Cardiac muscle cell (in vitro differentiated cells and primary cell): ENCODE data around the gene CHST12. TPM values are rescaled to one million over a fixed set of nuclear protein-coding genes. Genes with fewer than 3 reads are reported as not detected.
A peak's percentile ranks its signal among the peaks of the same experiment; 100 is the strongest.

Source experiments
- DNase-seq, 2 donors: peaks; one replicate each; pipeline versions ENCODE4 v3.0.0 to v3.0.0-alpha.2; 2010 to 2017; ENCODE audit warnings: low read depth in 1 of 2, low spot score in 1 of 2
- H3K27ac ChIP-seq: fragments of 200-600 bp; sonication (generic); 2 replicates; pipeline ENCODE4 v1.5.1; 2016
- H3K27me3 ChIP-seq: fragments of 200-600 bp; sonication (generic); 2 replicates; pipeline ENCODE4 v1.6.0; 2016; ENCODE audit warnings: control low read depth
- H3K36me3 ChIP-seq: fragments of 200-600 bp; sonication (generic); 2 replicates; pipeline ENCODE4 v1.5.1; 2016; ENCODE audit warnings: control low read depth
- H3K4me1 ChIP-seq: fragments of 200-600 bp; sonication (generic); 2 replicates; pipeline ENCODE4 v1.8.1; 2017; ENCODE audit warnings: low read depth, mild to moderate bottlenecking, mixed run types
- H3K4me3 ChIP-seq: fragments of 200-600 bp; sonication (generic); 2 replicates; pipeline ENCODE4 v1.5.1; 2016; ENCODE audit warnings: mild to moderate bottlenecking
- H3K9me3 ChIP-seq: fragments of 200-600 bp; sonication (generic); 2 replicates; pipeline ENCODE4 v1.5.1; 2017; ENCODE audit warnings: low read depth, mild to moderate bottlenecking, control low read depth
- CTCF ChIP-seq: IDR thresholded peaks from 2 replicates; pipeline ENCODE4 v1.5.1; 2012; ENCODE audit warnings: low read depth, mild to moderate bottlenecking, low read length
- polyA plus RNA-seq: library from polyadenylated mRNA; unstranded; fragments of >200 nt; fragmentation: Nextera tagmentation; extraction: Ambion mirVana; gene quantifications from 2 replicates; pipeline ENCODE4 v1.2.1, GENCODE V29; 2016
- total RNA-seq: library from RNA; depleted of rRNA; stranded (reverse); fragments of >200 nt; gene quantifications from 2 replicates; pipeline ENCODE4 v1.2.3, GENCODE V29; 2016

CHST12 gene
- total and polyA plus RNA-seq, 2 experiments from 2014 or later, result 25.6 to 26.8 TPM

- Histone ChIP-seq H3K4me3 (no peak overlapping the region), H3K4me1 (peaks cover 10% of the 10 kb centered on the region), H3K27ac (peak overlapping the region; percentile 85), H3K27me3 (no peaks in the 10 kb centered on the region), H3K9me3 (no peaks in the 10 kb centered on the region), H3K36me3 (no peaks in the 10 kb centered on the region)
- no peak for TF ChIP-seq CTCF
- no peak for DNase-seq
Observed at GRCh38 chr7:2441430-2442058, 38.1 kb downstream of the CHST12 start.

DNA sequence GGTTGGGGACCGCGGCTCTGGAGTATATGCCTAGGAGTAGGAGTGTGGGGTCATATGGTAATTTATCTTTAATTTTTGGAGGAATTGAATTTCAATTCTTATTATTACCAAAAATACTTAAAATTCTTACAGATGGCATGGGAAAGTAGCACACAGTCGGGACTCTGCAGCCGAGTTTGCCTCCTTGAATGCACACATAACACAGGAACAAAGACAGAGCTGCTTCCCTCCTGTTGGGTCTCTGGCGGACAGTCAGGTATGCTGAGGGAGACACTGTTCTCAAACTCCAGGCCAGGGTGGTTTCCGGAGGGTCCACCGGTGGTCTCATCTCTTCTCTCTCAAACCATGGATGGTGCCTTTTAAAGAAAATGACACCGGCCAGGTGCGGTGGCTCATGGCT, 40.1 kb downstream of the CHST12 start:
- Histone ChIP-seq H3K4me3 (no peak overlapping the region), H3K9me3 (no peaks in the 10 kb centered on the region), H3K4me1 (peaks cover 10% of the 10 kb centered on the region), H3K36me3 (no peaks in the 10 kb centered on the region), H3K27me3 (no peaks in the 10 kb centered on the region), H3K27ac (no peak overlapping the region)
- no peak for TF ChIP-seq CTCF
- DNase-seq, result no peak

GRCh38 chr7:2444476-2444875, 41.1 kb downstream of the CHST12 start:
- Histone ChIP-seq H3K9me3 (no peaks in the 10 kb centered on the region), H3K27ac (no peak overlapping the region), H3K4me1 (peaks cover 10% of the 10 kb centered on the region), H3K4me3 (no peak overlapping the region), H3K27me3 (no peaks in the 10 kb centered on the region), H3K36me3 (no peaks in the 10 kb centered on the region)
- DNase-seq, result peak in 1 of 2 donors; percentile 70
- TF ChIP-seq CTCF, result no peak

DNA sequence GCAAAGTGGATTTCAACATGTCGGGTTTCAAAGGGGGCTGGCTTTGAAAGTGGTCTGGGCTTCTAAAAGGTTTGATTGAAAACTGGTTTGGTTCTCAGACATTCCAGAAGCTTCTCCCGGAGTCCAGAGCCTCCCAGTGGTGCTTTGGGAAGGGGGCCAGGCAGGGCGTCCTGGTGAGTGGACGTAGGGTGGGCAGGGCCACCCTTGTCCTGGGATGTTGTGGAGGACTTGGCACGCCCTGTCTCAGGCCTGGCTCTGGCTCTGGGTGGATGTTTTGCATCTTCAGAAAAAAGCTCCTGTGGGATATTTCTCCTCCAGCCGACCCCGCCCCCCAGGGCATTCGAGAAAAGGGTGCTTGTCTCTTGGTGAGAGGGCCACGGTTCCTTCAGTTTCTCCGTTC, 41.6 kb downstream of the CHST12 start:
- Histone ChIP-seq H3K27me3 (no peaks in the 10 kb centered on the region), H3K4me1 (peaks cover 10% of the 10 kb centered on the region), H3K36me3 (no peaks in the 10 kb centered on the region), H3K9me3 (no peaks in the 10 kb centered on the region), H3K27ac (no peak overlapping the region), H3K4me3 (no peak overlapping the region)
- DNase-seq, result peak in 1 of 2 donors; percentile 5
- no peak for TF ChIP-seq CTCF

DNA sequence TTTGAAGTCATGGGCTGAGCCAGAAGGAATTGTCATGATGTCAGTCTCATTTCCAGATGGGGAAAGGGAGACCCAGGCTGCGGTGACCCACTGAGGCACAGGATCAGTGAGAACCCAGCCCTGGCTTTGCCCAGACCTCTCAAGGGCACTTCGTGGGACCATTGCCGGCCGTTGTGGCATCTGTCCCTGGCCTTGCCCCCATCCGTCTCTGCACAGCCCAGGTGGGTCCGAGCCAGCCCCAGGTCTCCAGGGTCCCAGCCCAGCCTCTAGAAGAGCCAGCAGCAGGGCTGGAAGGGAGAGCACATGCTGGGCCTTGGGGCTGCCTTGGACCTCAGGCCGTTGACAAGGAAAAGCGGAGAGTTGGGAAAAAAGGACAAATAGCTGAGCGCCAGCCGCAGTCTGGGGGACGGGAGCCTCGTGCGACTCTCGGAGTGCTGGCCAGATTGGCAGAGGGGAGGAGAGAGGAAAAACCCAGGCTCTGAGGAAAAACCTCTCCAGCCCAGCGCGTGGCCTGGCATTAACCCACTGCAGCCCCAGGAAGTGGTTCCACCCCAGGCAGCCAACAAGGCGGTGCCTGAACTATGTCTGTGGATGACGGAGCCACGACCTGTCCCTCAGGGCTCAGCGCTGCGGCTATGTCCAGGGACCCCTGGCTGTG, 42.6 kb downstream of the CHST12 start:
- peaks cover 3% of the 10 kb centered on the region for H3K4me1 ChIP-seq

More for the DNA sequence above, 42.6 kb downstream of the CHST12 start:
- no peak for DNase-seq
- no peak for TF ChIP-seq CTCF
- no peak overlapping the region for H3K27ac ChIP-seq
- no peaks in the 10 kb centered on the region for H3K9me3 ChIP-seq
- H3K36me3 ChIP-seq, result no peaks in the 10 kb centered on the region
- H3K4me3 ChIP-seq, result no peak overlapping the region
- H3K27me3 ChIP-seq, result no peaks in the 10 kb centered on the region
